Measurements from ENCODE around the gene FTL. TPM values are rescaled to one million over a fixed set of nuclear protein-coding genes. Genes with fewer than 3 reads are reported as not detected.

FTL gene
- total RNA-seq, 2 donors from 2014 or later: 1,824 to 3,385 TPM

GRCh38 chr19:49009828-49010227, 44.7 kb downstream of the FTL start:
- no peak for DNase-seq
- 94 to 96% methylated on average over 15 to 17 of the region's 18 CpGs for WGBS, 2 donors

GRCh38 chr19:49010453-49010852, 45.3 kb downstream of the FTL start:
- TF ChIP-seq CTCF (IDR thresholded peaks at IDR 0.05) (no peak), POLR2A (IDR thresholded peaks at IDR 0.05) (no peak)
- intact Hi-C loops (cut with DNase I): no loop called here
- no peak overlapping the region for H3K4me3 ChIP-seq
- WGBS, 2 donors: 90 to 93% methylated on average over 18 of the region's 18 CpGs
- peaks cover 0 to 17% of the 10 kb centered on the region in 2 donors for H3K36me3 ChIP-seq (replicated peaks in 1 of 2; ENCODE audit: insufficient read depth in 1 of 2, low read depth in 2 of 2)
- no peak overlapping the region for H3K27ac ChIP-seq
- H3K27me3 ChIP-seq: no peaks in the 10 kb centered on the region
- no peaks in the 10 kb centered on the region for H3K9me3 ChIP-seq
- H3K4me1 ChIP-seq: no peaks in the 10 kb centered on the region
- DNase-seq (no peak), ATAC-seq (no peak)

More at GRCh38 chr19:49009828-49010227, 44.7 kb downstream of the FTL start:
- TF ChIP-seq CTCF (IDR thresholded peaks at IDR 0.05) (no peak), POLR2A (IDR thresholded peaks at IDR 0.05) (no peak)
- intact Hi-C loops (cut with DNase I): no loop called here
- no peak overlapping the region for H3K27ac ChIP-seq
- no peak overlapping the region for H3K4me3 ChIP-seq
- no peaks in the 10 kb centered on the region for H3K9me3 ChIP-seq
- H3K27me3 ChIP-seq: no peaks in the 10 kb centered on the region
- no peak for ATAC-seq
- no peaks in the 10 kb centered on the region for H3K4me1 ChIP-seq
- peaks cover 0 to 21% of the 10 kb centered on the region in 2 donors for H3K36me3 ChIP-seq (replicated peaks in 1 of 2; ENCODE audit: insufficient read depth in 1 of 2, low read depth in 2 of 2)

GRCh38 chr19:49011194-49011593, 46.1 kb downstream of the FTL start:
- Histone ChIP-seq H3K4me3 (no peak overlapping the region), H3K9me3 (no peaks in the 10 kb centered on the region), H3K36me3 (replicated peaks in 1 of 2; ENCODE audit: insufficient read depth in 1 of 2, low read depth in 2 of 2) (peaks cover 0 to 15% of the 10 kb centered on the region in 2 donors), H3K27ac (no peak overlapping the region), H3K4me1 (no peaks in the 10 kb centered on the region), H3K27me3 (no peaks in the 10 kb centered on the region)
- WGBS, 2 donors: 85 to 90% methylated on average over 7 to 17 of the region's 17 CpGs
- intact Hi-C loops (cut with DNase I): no loop called here
- ATAC-seq: no peak
- no peak for DNase-seq
- TF ChIP-seq POLR2A (IDR thresholded peaks at IDR 0.05) (no peak), CTCF (IDR thresholded peaks at IDR 0.05) (no peak)

- ATAC-seq (no peak), DNase-seq (no peak)
- no peak overlapping the region for H3K4me3 ChIP-seq
- peaks cover 0 to 11% of the 10 kb centered on the region in 2 donors for H3K36me3 ChIP-seq (replicated peaks in 1 of 2; ENCODE audit: insufficient read depth in 1 of 2, low read depth in 2 of 2)
- no peaks in the 10 kb centered on the region for H3K9me3 ChIP-seq
- intact Hi-C loops (cut with DNase I): no loop called here
- H3K4me1 ChIP-seq: peaks cover 21% of the 10 kb centered on the region
- H3K27ac ChIP-seq: no peak overlapping the region
- no peak for TF ChIP-seq CTCF (IDR thresholded peaks at IDR 0.05)
- TF ChIP-seq POLR2A (IDR thresholded peaks at IDR 0.05): no peak
- WGBS, 2 donors: 91 to 92% methylated on average over 18 to 32 of the region's 32 CpGs
- no peaks in the 10 kb centered on the region for H3K27me3 ChIP-seq
These were observed 49.2 kb downstream of the FTL start for GRCh38 chr19:49014123-49014869.

- no peak for TF ChIP-seq CTCF (IDR thresholded peaks at IDR 0.05)
- no peak for TF ChIP-seq POLR2A (IDR thresholded peaks at IDR 0.05)
- no peak for ATAC-seq
- intact Hi-C loops (cut with DNase I): no loop called here
- H3K4me1 ChIP-seq: peaks cover 26% of the 10 kb centered on the region
- H3K27ac ChIP-seq: no peak overlapping the region
- no peaks in the 10 kb centered on the region for H3K9me3 ChIP-seq
- no peaks in the 10 kb centered on the region for H3K27me3 ChIP-seq
- H3K4me3 ChIP-seq: no peak overlapping the region
- DNase-seq: no peak
- peaks cover 0 to 11% of the 10 kb centered on the region in 2 donors for H3K36me3 ChIP-seq (replicated peaks in 1 of 2; ENCODE audit: insufficient read depth in 1 of 2, low read depth in 2 of 2)
- WGBS, 2 donors: 50 to 90% methylated on average over 1 to 17 of the region's 18 CpGs
These were observed 49.8 kb downstream of the FTL start for GRCh38 chr19:49014870-49015255.
